HFFc6 (cell line): ENCODE data around the gene ITGB7. TPM values are rescaled to one million over a fixed set of nuclear protein-coding genes. Genes with fewer than 3 reads are reported as not detected.

Source experiments
- DNase-seq: peaks from one replicate; pipeline ENCODE4 v3.0.0-alpha.2; 2018
- H3K27ac Mint-ChIP-seq: 2 replicates; pipeline ENCODE4 v1.8.0; 2020; ENCODE audit warnings: mild to moderate bottlenecking, mixed read lengths
- H3K27me3 Mint-ChIP-seq: 2 replicates; pipeline ENCODE4 v1.8.0; 2021; ENCODE audit warnings: mild to moderate bottlenecking, moderate library complexity, mixed read lengths; ENCODE audit not compliant: insufficient read depth
- H3K36me3 Mint-ChIP-seq: 2 replicates; pipeline ENCODE4 v1.8.0; 2021; ENCODE audit warnings: low read depth, mixed read lengths
- H3K4me1 Mint-ChIP-seq: 2 replicates; pipeline ENCODE4 v1.8.0; 2020; ENCODE audit warnings: low read depth, mixed read lengths
- H3K4me3 Mint-ChIP-seq: 2 replicates; pipeline ENCODE4 v1.8.0; 2020; ENCODE audit warnings: mild to moderate bottlenecking, moderate library complexity, mixed read lengths
- H3K9me3 Mint-ChIP-seq: 2 replicates; pipeline ENCODE4 v1.8.0; 2020; ENCODE audit warnings: mild to moderate bottlenecking, mixed read lengths
- CTCF ChIP-seq: fragments of 200-600 bp; sonication (generic); IDR thresholded peaks from 2 replicates; pipeline ENCODE4 v1.5.0; 2021; ENCODE audit warnings: antibody characterized with exemption, mild to moderate bottlenecking
- total RNA-seq, 6 experiments: library from RNA; stranded (reverse); fragmentation: NEBNext Ultra II Directional; extraction: Animal tissue kit (Norgen Biotek cat#: 25700); gene quantifications; 2 replicates in 1 of 6; 3 replicates in 5 of 6; pipeline ENCODE4 v1.2.3, GENCODE V29; 2021

Gene ITGB7
- total RNA-seq, 6 experiments from 2014 or later, result 0.35 to 1.5 (median 0.93) TPM

DNA sequence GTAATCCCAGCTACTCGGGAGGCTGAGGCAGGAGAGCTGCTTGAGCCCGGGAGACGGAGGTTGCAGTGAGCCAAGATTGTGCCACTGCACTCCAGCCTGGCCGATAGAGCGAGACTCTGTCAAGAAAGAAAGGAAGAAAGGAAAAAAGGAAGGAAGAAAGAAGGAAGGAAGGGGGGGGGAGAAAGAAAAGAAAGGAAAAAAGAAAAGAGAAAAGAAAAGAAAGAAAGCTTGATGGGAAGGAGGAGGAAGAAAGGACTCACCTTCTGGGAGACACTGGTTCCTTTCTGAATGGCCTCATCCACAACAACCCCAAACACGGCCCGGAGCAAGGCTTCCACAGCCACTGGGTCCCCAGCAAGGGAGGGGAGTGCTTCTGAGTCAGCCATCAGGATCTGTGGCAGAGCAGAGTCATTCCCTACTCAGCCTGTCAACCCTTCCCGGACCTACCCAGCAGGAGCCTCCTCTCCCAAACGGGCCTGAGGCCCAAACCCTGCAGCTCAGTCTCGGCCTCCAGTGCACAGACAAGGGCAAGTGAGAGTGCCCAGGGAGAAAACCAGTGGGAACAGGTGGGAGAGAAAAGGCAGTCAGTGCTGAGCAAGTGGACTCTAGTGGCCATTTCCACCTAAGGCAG is 33.9 kb downstream of the ITGB7 start:
- H3K27ac Mint-ChIP-seq, result peak overlapping the region; percentile 88
- H3K9me3 Mint-ChIP-seq, result no peaks in the 10 kb centered on the region
- TF ChIP-seq CTCF, result no peak
- peaks cover 49% of the 10 kb centered on the region for H3K4me1 Mint-ChIP-seq
- peaks cover 6% of the 10 kb centered on the region for H3K36me3 Mint-ChIP-seq
- H3K27me3 Mint-ChIP-seq, result no peaks in the 10 kb centered on the region; the same call in 1 of the 2 replicates
- peak; percentile 64 for DNase-seq
- H3K4me3 Mint-ChIP-seq, result peak overlapping the region; percentile 30

GRCh38 chr12:53172352-53172751 is 34.7 kb downstream of the ITGB7 start:
- no peak for TF ChIP-seq CTCF
- Mint-ChIP-seq H3K9me3 (no peaks in the 10 kb centered on the region), H3K4me1 (peaks cover 51% of the 10 kb centered on the region), H3K36me3 (peaks cover 6% of the 10 kb centered on the region), H3K27me3 (no peaks in the 10 kb centered on the region; the same call in 1 of the 2 replicates), H3K27ac (peak overlapping the region; percentile 88), H3K4me3 (peak overlapping the region; percentile 45; the same call in 1 of the 2 replicates)
- peak; percentile 61 for DNase-seq

- Mint-ChIP-seq H3K36me3 (peaks cover 6% of the 10 kb centered on the region), H3K9me3 (no peaks in the 10 kb centered on the region), H3K4me3 (peak overlapping the region; percentile 30; the same call in 1 of the 2 replicates), H3K4me1 (peaks cover 56% of the 10 kb centered on the region), H3K27me3 (no peaks in the 10 kb centered on the region; the same call in 1 of the 2 replicates), H3K27ac (peak overlapping the region; percentile 72)
- DNase-seq, result no peak
- no peak for TF ChIP-seq CTCF
Observed at GRCh38 chr12:53171725-53172329, 35.2 kb downstream of the ITGB7 start.

DNA sequence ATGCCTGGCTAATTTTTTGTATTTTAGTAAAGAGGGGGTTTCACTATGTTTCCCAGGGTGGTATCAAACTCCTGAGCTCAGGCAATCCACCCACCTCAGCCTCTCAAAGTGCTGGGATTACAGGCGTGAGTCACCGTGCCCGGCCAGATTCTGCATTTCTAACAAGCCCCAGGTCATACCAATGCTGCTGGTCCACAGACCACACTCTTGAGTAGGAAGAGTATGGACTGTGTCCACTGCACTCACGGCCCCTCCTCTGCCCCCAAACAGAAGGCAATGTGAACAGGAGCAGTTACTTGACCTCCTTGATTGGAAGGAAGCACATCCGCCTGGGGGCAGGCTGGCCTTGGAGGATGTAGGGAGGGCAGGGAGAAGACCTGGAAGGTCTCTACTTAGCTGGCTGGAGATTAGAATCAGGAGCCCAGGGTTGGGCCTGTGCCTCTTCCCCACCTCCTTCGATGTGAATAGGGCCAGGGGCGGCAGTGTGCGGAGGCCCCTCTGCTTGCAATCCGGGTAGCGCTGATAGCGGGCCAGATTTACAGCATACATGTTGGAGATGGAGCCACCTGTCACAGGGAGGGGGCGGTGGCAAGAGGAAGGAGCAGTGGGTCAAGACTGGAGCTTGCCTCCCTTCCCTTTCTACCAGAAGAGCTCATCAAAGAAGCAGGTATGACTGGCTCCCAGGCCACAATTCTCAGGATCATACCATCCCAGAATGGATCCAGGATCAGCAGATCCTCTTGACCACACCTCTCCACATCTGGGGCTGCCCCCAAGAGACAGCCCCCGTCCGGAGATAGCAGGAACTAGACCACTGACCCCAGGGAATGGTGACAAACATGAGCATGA is 36.0 kb downstream of the ITGB7 start:
- H3K4me3 Mint-ChIP-seq, result no peak overlapping the region
- no peak for TF ChIP-seq CTCF
- peaks cover 61% of the 10 kb centered on the region for H3K4me1 Mint-ChIP-seq
- peak overlapping the region; percentile 72 for H3K27ac Mint-ChIP-seq
- peaks cover 6% of the 10 kb centered on the region for H3K36me3 Mint-ChIP-seq
- no peaks in the 10 kb centered on the region for H3K9me3 Mint-ChIP-seq
- DNase-seq, result no peak
- H3K27me3 Mint-ChIP-seq, result no peaks in the 10 kb centered on the region; the same call in 1 of the 2 replicates

- H3K27ac Mint-ChIP-seq, result no peak overlapping the region
- no peak for TF ChIP-seq CTCF
- H3K9me3 Mint-ChIP-seq, result no peaks in the 10 kb centered on the region
- H3K4me1 Mint-ChIP-seq, result peaks cover 53% of the 10 kb centered on the region
- no peaks in the 10 kb centered on the region; the same call in 1 of the 2 replicates for H3K27me3 Mint-ChIP-seq
- H3K4me3 Mint-ChIP-seq, result no peak overlapping the region
- no peak for DNase-seq
- H3K36me3 Mint-ChIP-seq, result peaks cover 6% of the 10 kb centered on the region
Observed at GRCh38 chr12:53170215-53170614, 36.8 kb downstream of the ITGB7 start.
